NCI-H1436 (cell line): ENCODE data around the gene REST.
"Not testable (repeated sequence)": the region's sequence is repeated elsewhere in the genome, so short reads cannot be mapped to it uniquely, and the experiment has no call there.

Experiments used
- DNase-seq: peaks from one replicate; lab custom pipeline; 2025; lab: John Stamatoyannopoulos, UW

Gene REST

GRCh38 chr4:56907489-56908205 lies at the start of gene REST:
REST (plus strand) TSS chr4:56907900; CDS start chr4:56910639, 2,739 bp downstream.
- DNase-seq: peak; percentile 19

GRCh38 chr4:56859841-56860240 lies 47.9 kb upstream of the REST start:
- DNase-seq: no peak

GRCh38 chr4:56860781-56861180 lies 46.9 kb upstream of the REST start:
- DNase-seq: no peak

- no peak for DNase-seq
Observed at GRCh38 chr4:56861360-56861759, 46.3 kb upstream of the REST start.

GRCh38 chr4:56863441-56864139 lies 44.1 kb upstream of the REST start:
- DNase-seq: no peak

GRCh38 chr4:56870946-56871345 lies 36.8 kb upstream of the REST start:
- no peak for DNase-seq

- DNase-seq: no peak
Observed at GRCh38 chr4:56871371-56871866, 36.3 kb upstream of the REST start.

GRCh38 chr4:56874166-56874565 lies 33.5 kb upstream of the REST start:
- no peak for DNase-seq

- no peak for DNase-seq
Observed at GRCh38 chr4:56874923-56875322, 32.8 kb upstream of the REST start.

- DNase-seq: no peak
Observed at GRCh38 chr4:56876264-56876663, 31.4 kb upstream of the REST start.

- no peak for DNase-seq
Observed at GRCh38 chr4:56879996-56880395, 27.7 kb upstream of the REST start.

- no peak for DNase-seq
Observed at GRCh38 chr4:56880572-56880971, 27.1 kb upstream of the REST start.

- DNase-seq: not testable (repeated sequence)
Observed at GRCh38 chr4:56884511-56884910, 23.2 kb upstream of the REST start.

GRCh38 chr4:56892691-56893090 lies 15.0 kb upstream of the REST start:
- no peak for DNase-seq

- DNase-seq: not testable (repeated sequence)
Observed at GRCh38 chr4:56897842-56898241, 9.9 kb upstream of the REST start.

- DNase-seq: not testable (repeated sequence)
Observed at GRCh38 chr4:56900186-56900585, 7.5 kb upstream of the REST start.

- no peak for DNase-seq
Observed at GRCh38 chr4:56902703-56903102, 5.0 kb upstream of the REST start.

- no peak for DNase-seq
Observed at GRCh38 chr4:56905796-56906195, 1.9 kb upstream of the REST start.

GRCh38 chr4:56906489-56907393 lies 959 bp upstream of the REST start:
- no peak for DNase-seq

- no peak for DNase-seq
Observed at GRCh38 chr4:56908206-56909085, 746 bp downstream of the REST start.
